Osteoblast (primary cell): ENCODE data around the gene MAN2A2. TPM values are rescaled to one million over a fixed set of nuclear protein-coding genes. Genes with fewer than 3 reads are reported as not detected.

Source experiments
- DNase-seq: peaks from one replicate; pipeline ENCODE4 v3.0.0; 2011; ENCODE audit warnings: low spot score, mixed read lengths; ENCODE audit not compliant: insufficient read length; ENCODE audit errors: missing footprints
- H2AFZ ChIP-seq: 2 replicates; pipeline ENCODE4 v1.6.0; 2011; ENCODE audit warnings: mild to moderate bottlenecking, low read length
- H3K27ac ChIP-seq: 2 replicates; pipeline ENCODE4 v1.5.1; 2011; ENCODE audit warnings: mild to moderate bottlenecking, low read depth, low read length, moderate library complexity
- H3K27me3 ChIP-seq: 2 replicates; pipeline ENCODE4 v1.6.0; 2012; ENCODE audit warnings: mild to moderate bottlenecking, control low read depth, inconsistent platforms, low read length, moderate library complexity; ENCODE audit not compliant: insufficient read depth
- H3K36me3 ChIP-seq: 2 replicates; pipeline ENCODE4 v1.5.1; 2011; ENCODE audit warnings: mild to moderate bottlenecking, low read length, control low read depth, moderate library complexity; ENCODE audit not compliant: insufficient read depth
- H3K4me1 ChIP-seq: 2 replicates; pipeline ENCODE4 v1.5.1; 2011; ENCODE audit warnings: mild to moderate bottlenecking, low read length, control low read depth, moderate library complexity; ENCODE audit not compliant: insufficient read depth
- H3K4me2 ChIP-seq: 2 replicates; pipeline ENCODE4 v1.6.0; 2011; ENCODE audit warnings: mild to moderate bottlenecking, low read length; ENCODE audit not compliant: insufficient read depth
- H3K4me3 ChIP-seq: fragments of 200-600 bp; sonication (generic); 3 replicates; pipeline ENCODE4 v1.5.1; 2012; ENCODE audit warnings: mild to moderate bottlenecking, low read length, inconsistent platforms; ENCODE audit not compliant: insufficient read depth
- H3K79me2 ChIP-seq: 2 replicates; pipeline ENCODE4 v1.6.0; 2012; ENCODE audit warnings: mild to moderate bottlenecking, low read length, control low read depth, inconsistent platforms; ENCODE audit not compliant: insufficient read depth
- H3K9me3 ChIP-seq: 2 replicates; pipeline ENCODE4 v1.5.1; 2011; ENCODE audit warnings: low read depth, low read length, control low read depth
- H4K20me1 ChIP-seq: 2 replicates; pipeline ENCODE4 v1.6.0; 2012; ENCODE audit warnings: mild to moderate bottlenecking, low read length, control low read depth; ENCODE audit not compliant: insufficient read depth
- CTCF ChIP-seq: IDR thresholded peaks from 2 replicates; pipeline ENCODE4 v1.5.1; 2011; ENCODE audit warnings: mild to moderate bottlenecking, low read depth, low read length, moderate library complexity; ENCODE audit errors: extremely low read depth
- total RNA-seq: library from RNA; depleted of rRNA; stranded (reverse); fragments of >200 nt; gene quantifications from 2 replicates; pipeline ENCODE4 v1.2.3, GENCODE V29; 2012

Gene MAN2A2
- total RNA-seq, 1 donor, result 15.2 TPM

GRCh38 chr15:90885432-90886290 lies 17.4 kb upstream of the MAN2A2 start:
- peak overlapping the region; percentile 80 for H3K4me2 ChIP-seq
- H3K4me3 ChIP-seq, result peak overlapping the region; percentile 73

DNA sequence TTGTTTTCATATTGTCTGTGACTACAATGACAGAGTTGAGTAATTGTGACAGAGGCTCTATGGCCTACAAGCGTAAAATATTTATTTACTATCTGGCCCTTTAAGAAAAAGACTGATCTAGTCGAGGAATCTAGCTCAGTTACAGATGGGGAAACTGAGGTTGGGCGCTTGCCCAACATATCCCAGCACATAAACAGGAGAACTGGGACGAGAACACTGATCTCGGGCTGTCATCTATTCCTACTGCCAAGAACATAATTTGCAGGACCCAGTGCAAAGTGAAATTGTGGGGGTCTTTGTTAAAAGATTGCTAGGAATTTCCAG lies 16.8 kb upstream of the MAN2A2 start:
- H3K36me3 ChIP-seq, result peaks cover 33% of the 10 kb centered on the region
- no peak for DNase-seq
- H2AFZ ChIP-seq, result no peak overlapping the region
- peaks cover 4% of the 10 kb centered on the region for H4K20me1 ChIP-seq
- peaks cover 7% of the 10 kb centered on the region for H3K79me2 ChIP-seq
- no peaks in the 10 kb centered on the region for H3K9me3 ChIP-seq
- peak overlapping the region; percentile 28 for H3K27ac ChIP-seq
- no peaks in the 10 kb centered on the region for H3K27me3 ChIP-seq
- H3K4me1 ChIP-seq, result peaks cover 26% of the 10 kb centered on the region
- H3K4me2 ChIP-seq, result peak overlapping the region; percentile 39
- no peak overlapping the region for H3K4me3 ChIP-seq
- TF ChIP-seq CTCF, result no peak

More at GRCh38 chr15:90885432-90886290, 17.4 kb upstream of the MAN2A2 start:
- Histone ChIP-seq H3K4me1 (peaks cover 26% of the 10 kb centered on the region), H2AFZ (peak overlapping the region; percentile 65), H3K27ac (peak overlapping the region; percentile 73), H4K20me1 (peaks cover 4% of the 10 kb centered on the region), H3K9me3 (no peaks in the 10 kb centered on the region), H3K79me2 (peaks cover 7% of the 10 kb centered on the region), H3K36me3 (peaks cover 33% of the 10 kb centered on the region), H3K27me3 (no peaks in the 10 kb centered on the region)
- TF ChIP-seq CTCF, result peak; percentile 97
- DNase-seq, result peak; percentile 95

GRCh38 chr15:90887037-90887481 lies 16.0 kb upstream of the MAN2A2 start:
- Histone ChIP-seq H2AFZ (no peak overlapping the region), H4K20me1 (peaks cover 4% of the 10 kb centered on the region), H3K4me1 (peaks cover 26% of the 10 kb centered on the region), H3K27ac (no peak overlapping the region), H3K9me3 (no peaks in the 10 kb centered on the region), H3K79me2 (peaks cover 7% of the 10 kb centered on the region), H3K36me3 (peaks cover 32% of the 10 kb centered on the region), H3K27me3 (no peaks in the 10 kb centered on the region), H3K4me2 (no peak overlapping the region), H3K4me3 (no peak overlapping the region)
- TF ChIP-seq CTCF, result no peak
- peak; percentile 4 for DNase-seq

DNA sequence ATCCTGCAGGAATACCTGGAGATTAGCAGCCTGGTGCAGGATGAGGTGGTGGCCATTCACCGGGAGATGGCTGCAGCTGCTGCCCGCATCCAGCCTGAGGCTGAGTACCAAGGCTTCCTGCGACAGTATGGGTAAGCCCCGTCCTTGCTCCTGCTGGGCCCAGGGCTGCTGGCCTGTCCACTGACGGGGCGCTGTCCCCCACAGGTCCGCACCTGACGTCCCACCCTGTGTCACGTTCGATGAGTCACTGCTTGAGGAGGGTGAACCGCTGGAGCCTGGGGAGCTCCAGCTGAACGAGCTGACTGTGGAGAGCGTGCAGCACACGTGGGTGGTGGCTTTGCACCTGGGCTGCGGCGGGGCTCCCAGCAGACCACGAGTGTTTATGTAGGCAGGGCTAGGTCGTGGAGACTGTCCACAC lies 13.8 kb upstream of the MAN2A2 start:
- peaks cover 7% of the 10 kb centered on the region for H3K79me2 ChIP-seq
- H4K20me1 ChIP-seq, result peaks cover 4% of the 10 kb centered on the region
- peaks cover 20% of the 10 kb centered on the region for H3K4me1 ChIP-seq
- H3K9me3 ChIP-seq, result no peaks in the 10 kb centered on the region
- no peak for DNase-seq
- no peak overlapping the region for H3K4me2 ChIP-seq
- no peak for TF ChIP-seq CTCF
- H3K27ac ChIP-seq, result no peak overlapping the region
- no peak overlapping the region for H3K4me3 ChIP-seq
- no peak overlapping the region for H2AFZ ChIP-seq
- H3K27me3 ChIP-seq, result no peaks in the 10 kb centered on the region
- peaks cover 46% of the 10 kb centered on the region for H3K36me3 ChIP-seq
